Measurements from ENCODE around the gene G6PC1. TPM values are rescaled to one million over a fixed set of nuclear protein-coding genes. Genes with fewer than 3 reads are reported as not detected.

The G6PC1 gene
- total RNA-seq, 1 experiment from 2014 or later, result not detected

DNA sequence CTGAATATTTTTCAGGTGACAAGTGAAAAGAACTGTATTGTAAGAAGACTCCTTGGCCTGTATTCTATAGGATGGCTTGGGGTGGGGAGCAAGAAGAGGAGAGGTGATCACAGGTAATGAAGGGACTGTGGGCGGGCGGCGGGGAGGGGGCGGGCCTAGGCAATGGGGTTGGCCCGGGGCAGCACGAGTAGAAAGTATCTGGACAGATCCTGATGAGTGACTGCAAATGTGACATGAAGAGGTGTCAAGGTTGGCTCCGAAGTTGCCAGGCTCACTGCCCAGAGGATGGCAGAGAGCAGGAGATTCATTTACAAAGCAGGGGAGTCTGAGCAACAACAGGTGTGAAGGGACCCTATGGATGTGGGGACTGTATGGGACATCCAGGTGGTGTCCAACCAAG lies 10.8 kb upstream of the G6PC1 start:
- CTCF ChIA-PET, result no interaction called here
- no peak for TF ChIP-seq EZH2 (IDR thresholded peaks at IDR 0.05; ENCODE audit: low read depth)
- TF ChIP-seq, protein P1, sequence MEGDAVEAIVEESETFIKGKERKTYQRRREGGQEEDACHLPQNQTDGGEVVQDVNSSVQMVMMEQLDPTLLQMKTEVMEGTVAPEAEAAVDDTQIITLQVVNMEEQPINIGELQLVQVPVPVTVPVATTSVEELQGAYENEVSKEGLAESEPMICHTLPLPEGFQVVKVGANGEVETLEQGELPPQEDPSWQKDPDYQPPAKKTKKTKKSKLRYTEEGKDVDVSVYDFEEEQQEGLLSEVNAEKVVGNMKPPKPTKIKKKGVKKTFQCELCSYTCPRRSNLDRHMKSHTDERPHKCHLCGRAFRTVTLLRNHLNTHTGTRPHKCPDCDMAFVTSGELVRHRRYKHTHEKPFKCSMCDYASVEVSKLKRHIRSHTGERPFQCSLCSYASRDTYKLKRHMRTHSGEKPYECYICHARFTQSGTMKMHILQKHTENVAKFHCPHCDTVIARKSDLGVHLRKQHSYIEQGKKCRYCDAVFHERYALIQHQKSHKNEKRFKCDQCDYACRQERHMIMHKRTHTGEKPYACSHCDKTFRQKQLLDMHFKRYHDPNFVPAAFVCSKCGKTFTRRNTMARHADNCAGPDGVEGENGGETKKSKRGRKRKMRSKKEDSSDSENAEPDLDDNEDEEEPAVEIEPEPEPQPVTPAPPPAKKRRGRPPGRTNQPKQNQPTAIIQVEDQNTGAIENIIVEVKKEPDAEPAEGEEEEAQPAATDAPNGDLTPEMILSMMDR (conservative IDR thresholded peaks at IDR 0.05), result no peak

DNA sequence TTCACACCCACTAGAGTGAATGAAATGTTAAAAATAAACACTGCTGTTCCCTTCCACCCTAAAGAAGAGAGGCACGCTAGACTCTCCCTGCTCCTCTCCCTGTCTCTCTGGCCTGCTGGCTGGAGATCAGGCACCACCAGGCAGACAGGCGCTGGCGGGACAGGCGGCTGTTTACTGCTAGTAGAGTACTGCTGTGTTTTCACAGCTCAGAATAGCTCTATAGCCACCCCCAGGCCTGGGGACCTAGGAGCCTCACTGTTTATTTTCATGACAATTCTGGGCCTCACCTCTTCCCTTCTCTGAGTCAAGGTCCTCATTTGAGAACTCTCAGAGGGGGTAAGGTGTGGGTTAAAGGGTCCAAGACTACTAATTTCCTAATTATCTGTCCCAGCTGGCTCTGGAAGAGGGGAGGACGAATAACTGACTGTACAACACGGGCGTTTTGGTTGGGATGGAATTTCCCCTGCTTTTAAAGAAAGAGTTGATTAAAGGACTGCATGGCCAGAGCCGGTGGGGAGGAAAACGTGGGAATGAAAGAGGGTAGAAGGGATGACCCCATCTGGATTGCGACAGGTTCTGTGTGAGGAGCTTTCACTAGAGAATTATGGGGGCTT lies 9.0 kb upstream of the G6PC1 start:
- Histone ChIP-seq H3K9me3 (ENCODE audit: insufficient read depth, low read depth) (no peaks in the 10 kb centered on the region), H3K79me2 (ENCODE audit: low read depth) (no peaks in the 10 kb centered on the region), H3K27me3 (ENCODE audit: insufficient read depth, low read depth) (no peaks in the 10 kb centered on the region), H2AFZ (no peak overlapping the region), H4K20me1 (ENCODE audit: insufficient read depth) (no peaks in the 10 kb centered on the region), H3F3A (ENCODE audit: insufficient read depth, low read depth) (peaks cover 11% of the 10 kb centered on the region), H3K9me2 (ENCODE audit: insufficient read depth) (no peaks in the 10 kb centered on the region), H3K4me3 (no peak overlapping the region), H3K27ac (no peak overlapping the region), H3K4me1 (replicated peaks; ENCODE audit: insufficient read depth) (peaks cover 12% of the 10 kb centered on the region), H3K4me2 (no peak overlapping the region), H3K36me3 (ENCODE audit: low read depth) (no peaks in the 10 kb centered on the region)
- BruUV-seq (replicated peaks), result no TSS peak
- CTCF ChIA-PET, result no interaction called here
- intact Hi-C loops (cut with micrococcal nuclease; ENCODE audit: unreplicated experiment), result no loop called here
- POLR2A ChIA-PET (ENCODE audit: unreplicated experiment), result no interaction called here
- no peak for DNase-seq
- no peak for TF ChIP-seq EZH2 (IDR thresholded peaks at IDR 0.05; ENCODE audit: low read depth)
- TF ChIP-seq, protein P1 (conservative IDR thresholded peaks at IDR 0.05), result no peak

More for the DNA sequence above, 10.8 kb upstream of the G6PC1 start:
- no TSS peak for BruUV-seq (replicated peaks)
- no peaks in the 10 kb centered on the region for H3K27me3 ChIP-seq (ENCODE audit: insufficient read depth, low read depth)
- H3F3A ChIP-seq (ENCODE audit: insufficient read depth, low read depth), result peaks cover 2% of the 10 kb centered on the region; the same call in 1 of the 2 replicates
- H3K9me2 ChIP-seq (ENCODE audit: insufficient read depth), result no peaks in the 10 kb centered on the region
- H3K27ac ChIP-seq, result no peak overlapping the region
- DNase-seq, result no peak
- POLR2A ChIA-PET (ENCODE audit: unreplicated experiment), result no interaction called here
- H2AFZ ChIP-seq, result no peak overlapping the region
- H3K4me1 ChIP-seq (replicated peaks; ENCODE audit: insufficient read depth), result peaks cover 4% of the 10 kb centered on the region
- no peak overlapping the region for H3K4me3 ChIP-seq
- H3K36me3 ChIP-seq (ENCODE audit: low read depth), result no peaks in the 10 kb centered on the region
- no peak overlapping the region for H3K4me2 ChIP-seq
- intact Hi-C loops (cut with micrococcal nuclease; ENCODE audit: unreplicated experiment), result no loop called here
- no peaks in the 10 kb centered on the region for H3K79me2 ChIP-seq (ENCODE audit: low read depth)
- no peaks in the 10 kb centered on the region for H4K20me1 ChIP-seq (ENCODE audit: insufficient read depth)
- H3K9me3 ChIP-seq (ENCODE audit: insufficient read depth, low read depth), result no peaks in the 10 kb centered on the region

DNA sequence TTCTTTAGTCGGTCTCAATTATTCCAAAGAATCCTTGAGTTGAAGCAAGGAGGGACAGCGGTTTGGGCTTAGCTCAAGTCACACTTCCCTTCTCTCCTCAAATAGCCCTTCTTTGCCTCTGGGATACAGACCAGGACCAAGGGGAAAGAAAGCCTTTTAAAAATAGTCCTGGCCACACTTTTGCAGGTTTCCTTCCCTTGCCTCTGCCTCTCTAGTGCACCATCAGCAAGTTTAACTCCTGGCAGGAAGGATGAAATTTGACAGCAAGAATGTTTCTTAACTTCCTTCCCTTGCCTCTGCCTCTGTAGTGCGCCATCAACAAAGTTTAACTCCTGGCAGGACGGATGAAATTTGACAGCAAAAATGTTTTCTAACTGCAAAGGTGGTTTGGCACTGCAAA lies 7.2 kb upstream of the G6PC1 start:
- Histone ChIP-seq H3K9me3 (ENCODE audit: insufficient read depth, low read depth) (no peaks in the 10 kb centered on the region), H3K9me2 (ENCODE audit: insufficient read depth) (no peaks in the 10 kb centered on the region), H3K27ac (no peak overlapping the region), H4K20me1 (ENCODE audit: insufficient read depth) (no peaks in the 10 kb centered on the region), H3K79me2 (ENCODE audit: low read depth) (no peaks in the 10 kb centered on the region), H2AFZ (no peak overlapping the region), H3K4me1 (replicated peaks; ENCODE audit: insufficient read depth) (peaks cover 12% of the 10 kb centered on the region), H3K4me2 (no peak overlapping the region), H3K36me3 (ENCODE audit: low read depth) (no peaks in the 10 kb centered on the region), H3K27me3 (ENCODE audit: insufficient read depth, low read depth) (no peaks in the 10 kb centered on the region), H3F3A (ENCODE audit: insufficient read depth, low read depth) (peaks cover 11% of the 10 kb centered on the region), H3K4me3 (no peak overlapping the region)
- BruUV-seq (replicated peaks), result no TSS peak
- intact Hi-C loops (cut with micrococcal nuclease; ENCODE audit: unreplicated experiment), result no loop called here
- TF ChIP-seq, protein P1 (conservative IDR thresholded peaks at IDR 0.05), result no peak
- TF ChIP-seq EZH2 (IDR thresholded peaks at IDR 0.05; ENCODE audit: low read depth), result no peak
- no peak for DNase-seq
- ChIA-PET POLR2A (ENCODE audit: unreplicated experiment) (no interaction called here), CTCF (no interaction called here)

All from PC-9 (cell line).